Measurements from ENCODE around the gene SKAP1.

SKAP1 gene

GRCh38 chr17:48152289-48152688, 277.7 kb downstream of the SKAP1 start (continued):
- TF ChIP-seq RARB (CRISPR knock-in tag; IDR thresholded peaks at IDR 0.05) (no peak), TSHZ2 (CRISPR knock-in tag; IDR thresholded peaks at IDR 0.05) (no peak), ZNF8 (CRISPR knock-in tag; IDR thresholded peaks at IDR 0.05) (no peak), ZNF565 (CRISPR knock-in tag; conservative IDR thresholded peaks at IDR 0.05; ENCODE audit: low read depth) (no peak), SNAI2 (CRISPR knock-in tag; IDR thresholded peaks at IDR 0.05) (no peak), TOX (CRISPR knock-in tag; IDR thresholded peaks at IDR 0.05; ENCODE audit: borderline replicate concordance) (no peak), ESRRG (CRISPR knock-in tag; IDR thresholded peaks at IDR 0.05) (no peak), CREB5 (CRISPR knock-in tag; IDR thresholded peaks at IDR 0.05; ENCODE audit: low read depth) (no peak), CSDC2 (CRISPR knock-in tag; IDR thresholded peaks at IDR 0.05) (no peak)

GRCh38 chr17:48151220-48151619, 278.8 kb downstream of the SKAP1 start:
- TF ChIP-seq ZFP3 (CRISPR knock-in tag; IDR thresholded peaks at IDR 0.05) (no peak), TOX (CRISPR knock-in tag; IDR thresholded peaks at IDR 0.05; ENCODE audit: borderline replicate concordance) (no peak), PPARA (CRISPR knock-in tag; IDR thresholded peaks at IDR 0.05; ENCODE audit: borderline replicate concordance) (no peak), ZFP30 (CRISPR knock-in tag; IDR thresholded peaks at IDR 0.05) (no peak), ZNF565 (CRISPR knock-in tag; conservative IDR thresholded peaks at IDR 0.05; ENCODE audit: low read depth) (no peak), CREB5 (CRISPR knock-in tag; IDR thresholded peaks at IDR 0.05; ENCODE audit: low read depth) (no peak), SNAI2 (CRISPR knock-in tag; IDR thresholded peaks at IDR 0.05) (no peak), ESRRG (CRISPR knock-in tag; IDR thresholded peaks at IDR 0.05) (no peak)
- no peak for ATAC-seq

GRCh38 chr17:48150597-48151001, 279.4 kb downstream of the SKAP1 start:
- no peak for ATAC-seq
- no peak for TF ChIP-seq CSRNP3 (CRISPR knock-in tag; IDR thresholded peaks at IDR 0.05)
- TF ChIP-seq ARNTL (CRISPR knock-in tag; IDR thresholded peaks at IDR 0.05; ENCODE audit: borderline replicate concordance, low read depth), result no peak
- no peak for TF ChIP-seq CREB5 (CRISPR knock-in tag; IDR thresholded peaks at IDR 0.05; ENCODE audit: low read depth)
- no peak for TF ChIP-seq ZNF565 (CRISPR knock-in tag; conservative IDR thresholded peaks at IDR 0.05; ENCODE audit: low read depth)
- no peak for TF ChIP-seq PATZ1 (CRISPR knock-in tag; IDR thresholded peaks at IDR 0.05; ENCODE audit: borderline replicate concordance)
- TF ChIP-seq CSDC2 (CRISPR knock-in tag; IDR thresholded peaks at IDR 0.05), result no peak
- TF ChIP-seq ZFP30 (CRISPR knock-in tag; IDR thresholded peaks at IDR 0.05), result no peak
- no peak for TF ChIP-seq TCF4 (CRISPR knock-in tag; IDR thresholded peaks at IDR 0.05; ENCODE audit: borderline replicate concordance)
- no peak for TF ChIP-seq ZNF70 (CRISPR knock-in tag; IDR thresholded peaks at IDR 0.05)
- no peak for TF ChIP-seq BACH2 (CRISPR knock-in tag; IDR thresholded peaks at IDR 0.05; ENCODE audit: borderline replicate concordance)

Data from SK-N-SH treated with all-trans-retinoic acid at 6 μM for 48 hours (cell line).